Mesodermal cell (in vitro differentiated cells): Measurements from ENCODE around the gene RASA3.
"Not testable (repeated sequence)": the region's sequence is repeated elsewhere in the genome, so short reads cannot be mapped to it uniquely, and the experiment has no call there.

Experiments
- H3K27ac ChIP-seq: 2 replicates; pipeline ENCODE4 v1.7.0; 2013; ENCODE audit warnings: mild to moderate bottlenecking, low read depth, low read length, moderate library complexity; ENCODE audit not compliant: severe bottlenecking
- H3K36me3 ChIP-seq: 2 replicates; pipeline ENCODE4 v1.7.1; 2013; ENCODE audit warnings: mild to moderate bottlenecking, low read length, moderate library complexity; ENCODE audit not compliant: control insufficient read depth, insufficient read depth
- H3K4me1 ChIP-seq: one replicate; pipeline ENCODE4 v1.7.1; 2013; ENCODE audit warnings: mild to moderate bottlenecking, low read length; ENCODE audit not compliant: insufficient read depth, control insufficient read depth, poor library complexity, severe bottlenecking
- H3K4me3 ChIP-seq: 2 replicates; pipeline ENCODE4 v1.7.0; 2013; ENCODE audit warnings: low read length, control low read depth, mild to moderate bottlenecking; ENCODE audit not compliant: insufficient read depth, poor library complexity, severe bottlenecking; ENCODE audit errors: extremely low read depth
- H3K9me3 ChIP-seq: 2 replicates; pipeline ENCODE4 v1.7.1; 2013; ENCODE audit warnings: mild to moderate bottlenecking, low read length, moderate library complexity; ENCODE audit not compliant: control insufficient read depth
- WGBS, 2 experiments: methylation state at CpG; one replicate each; pipeline ENCODE4 v1.1.5; 2013; ENCODE audit warnings: missing lambda C conversion rate in 2 of 2; ENCODE audit not compliant: insufficient coverage in 2 of 2; 5-methylcytosine and 5-hydroxymethylcytosine counted together

RASA3 gene

DNA sequence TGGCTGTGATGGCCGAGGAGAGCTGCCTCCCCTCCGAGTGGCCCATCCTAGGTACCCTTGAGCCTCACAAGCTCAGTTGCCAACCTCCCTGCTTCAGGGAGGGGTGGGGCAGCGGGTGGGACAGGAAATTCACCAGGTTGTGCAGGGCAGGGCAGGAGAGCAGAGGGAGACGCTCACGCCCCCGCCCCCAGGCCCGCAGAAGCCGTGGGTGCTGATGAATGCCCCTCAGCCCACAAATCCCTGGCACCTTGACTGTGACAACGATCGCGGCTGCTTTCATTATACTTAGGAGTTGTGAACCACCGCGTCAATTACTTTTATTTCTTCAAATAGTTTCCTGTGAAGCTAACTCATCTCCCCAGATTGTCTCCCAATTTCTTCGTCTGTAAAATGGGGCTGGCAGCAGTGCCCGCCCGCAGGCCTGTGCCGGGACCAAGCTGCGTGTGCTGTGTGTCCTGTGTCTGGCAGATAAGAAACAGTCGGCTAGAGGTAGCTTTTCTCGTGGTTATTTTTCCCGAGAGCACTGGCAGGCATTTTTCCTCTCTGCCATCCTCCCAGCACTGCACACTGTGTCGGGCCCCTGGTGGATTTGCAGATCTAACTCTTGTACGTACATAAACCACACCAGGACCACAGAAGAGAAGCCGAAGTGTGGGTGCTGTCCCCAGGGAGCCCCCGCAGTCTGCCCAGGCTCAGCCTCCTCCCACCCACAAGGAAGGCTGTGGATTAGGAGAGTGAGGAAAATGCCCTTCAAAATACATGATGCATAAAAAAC lies 7.9 kb upstream of the RASA3 start:
- Histone ChIP-seq H3K36me3 (no peaks in the 10 kb centered on the region), H3K4me1 (peaks cover 2% of the 10 kb centered on the region), H3K27ac (peak overlapping the region; percentile 5), H3K9me3 (no peaks in the 10 kb centered on the region), H3K4me3 (no peak overlapping the region)
- WGBS, 2 experiments: 89 to 91% methylated on average over 20 to 22 of the region's 25 CpGs

DNA sequence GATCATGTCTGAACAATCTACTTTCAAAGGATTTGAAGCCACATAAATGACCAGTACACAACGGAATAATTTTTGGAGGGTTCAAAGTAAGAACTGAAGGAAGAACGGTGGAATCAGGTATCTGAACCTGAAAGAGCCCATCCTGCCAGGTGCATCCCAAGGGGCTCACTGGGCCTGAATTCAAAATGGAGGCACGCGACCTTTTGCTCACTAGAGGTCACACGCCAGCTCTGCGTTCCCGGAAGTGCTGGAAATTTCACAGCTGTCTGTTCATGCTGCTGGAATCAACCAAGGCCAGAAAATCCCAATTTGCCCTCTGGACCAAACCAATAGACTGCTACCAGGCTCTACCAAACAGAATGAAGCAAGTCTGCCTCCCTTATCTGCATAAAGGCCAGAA lies 4.2 kb upstream of the RASA3 start:
- Histone ChIP-seq H3K4me3 (no peak overlapping the region), H3K27ac (no peak overlapping the region), H3K36me3 (no peaks in the 10 kb centered on the region), H3K9me3 (no peaks in the 10 kb centered on the region), H3K4me1 (no peaks in the 10 kb centered on the region)
- 97 to 99% methylated on average over 7 of the region's 7 CpGs for WGBS, 2 experiments

DNA sequence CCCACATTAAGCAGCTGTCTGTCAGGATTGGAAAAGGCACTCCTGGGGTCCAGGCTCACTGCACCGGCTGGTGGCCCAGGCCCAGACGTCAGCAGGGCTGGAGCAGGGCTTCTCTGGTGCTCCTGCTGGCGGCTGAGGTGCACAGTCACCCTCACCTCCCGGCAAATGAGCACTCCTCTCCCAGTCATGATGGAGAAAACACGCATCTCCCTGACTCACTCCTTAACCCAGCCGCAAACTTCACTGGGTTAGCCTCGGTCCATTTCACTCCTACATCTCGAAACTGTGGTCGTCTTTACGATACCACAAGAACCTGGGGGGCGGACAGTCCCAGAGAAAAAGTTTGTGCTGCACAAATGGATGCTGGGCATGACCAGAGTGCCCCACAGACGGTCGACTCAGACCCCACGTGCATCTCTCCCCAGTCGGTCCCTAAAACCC lies 3.3 kb upstream of the RASA3 start:
- no peaks in the 10 kb centered on the region for H3K36me3 ChIP-seq
- H3K27ac ChIP-seq: no peak overlapping the region
- WGBS, 2 experiments: 88 to 91% methylated on average over 11 to 15 of the region's 15 CpGs
- H3K4me1 ChIP-seq: no peaks in the 10 kb centered on the region
- no peaks in the 10 kb centered on the region for H3K9me3 ChIP-seq
- H3K4me3 ChIP-seq: no peak overlapping the region

GRCh38 chr13:114134944-114135610 lies 2.7 kb upstream of the RASA3 start:
- Histone ChIP-seq H3K9me3 (no peaks in the 10 kb centered on the region), H3K27ac (peak overlapping the region; percentile 30), H3K4me3 (no peak overlapping the region), H3K36me3 (no peaks in the 10 kb centered on the region), H3K4me1 (peaks cover 3% of the 10 kb centered on the region)
- WGBS, 2 experiments: 68 to 72% methylated on average over 9 to 12 of the region's 12 CpGs

- Histone ChIP-seq H3K4me1 (peaks cover 10% of the 10 kb centered on the region), H3K36me3 (no peaks in the 10 kb centered on the region), H3K9me3 (no peaks in the 10 kb centered on the region), H3K4me3 (no peak overlapping the region), H3K27ac (peak overlapping the region; percentile 30)
- 64 to 72% methylated on average over 19 to 21 of the region's 21 CpGs for WGBS, 2 experiments
Observed at GRCh38 chr13:114134111-114134943, 1.9 kb upstream of the RASA3 start.

DNA sequence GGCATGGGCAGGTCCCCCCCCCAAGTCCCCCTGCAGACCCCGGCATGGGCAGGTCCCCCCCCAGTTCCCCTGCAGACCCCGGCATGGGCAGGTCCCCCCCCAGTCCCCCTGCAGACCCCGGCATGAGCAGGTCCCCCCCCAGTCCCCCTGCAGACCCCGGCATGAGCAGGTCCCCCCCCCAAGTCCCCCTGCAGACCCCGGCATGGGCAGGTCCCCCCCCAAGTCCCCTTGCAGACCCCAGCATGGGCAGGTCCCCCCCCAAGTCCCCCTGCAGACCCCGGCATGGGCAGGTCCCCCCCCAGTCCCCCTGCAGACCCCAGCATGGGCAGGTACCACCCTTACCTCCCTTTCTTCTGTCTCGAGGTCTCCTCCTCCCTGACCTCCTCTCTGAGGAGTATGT lies 1.1 kb upstream of the RASA3 start:
- H3K36me3 ChIP-seq, H3K27ac ChIP-seq, H3K9me3 ChIP-seq, H3K4me3 ChIP-seq: not testable (repeated sequence)
- H3K4me1 ChIP-seq: peaks cover 18% of the 10 kb centered on the region
- WGBS, 2 experiments: 90% methylated on average over 2 of the region's 7 CpGs; no CpG with 5 or more reads in 1 of the 2 experiments

DNA sequence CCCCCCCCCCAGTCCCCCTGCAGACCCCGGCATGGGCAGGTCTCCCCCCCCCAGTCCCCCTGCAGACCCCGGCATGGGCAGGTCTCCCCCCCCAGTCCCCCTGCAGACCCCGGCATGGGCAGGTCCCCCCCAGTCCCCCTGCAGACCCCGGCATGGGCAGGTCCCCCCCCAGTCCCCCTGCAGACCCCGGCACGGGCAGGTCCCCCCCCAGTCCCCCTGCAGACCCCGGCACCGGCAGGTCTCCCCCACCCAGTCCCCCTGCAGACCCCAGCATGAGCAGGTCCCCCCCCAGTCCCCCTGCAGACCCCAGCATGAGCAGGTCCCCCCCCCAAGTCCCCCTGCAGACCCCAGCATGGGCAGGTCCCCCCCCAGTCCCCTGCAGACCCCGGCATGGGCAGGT lies 703 bp upstream of the RASA3 start:
- H3K36me3 ChIP-seq, H3K9me3 ChIP-seq, H3K4me3 ChIP-seq, H3K27ac ChIP-seq: not testable (repeated sequence)
- WGBS, 2 experiments: no CpG with 5 or more reads among the region's 9 CpGs
- H3K4me1 ChIP-seq: peaks cover 22% of the 10 kb centered on the region

DNA sequence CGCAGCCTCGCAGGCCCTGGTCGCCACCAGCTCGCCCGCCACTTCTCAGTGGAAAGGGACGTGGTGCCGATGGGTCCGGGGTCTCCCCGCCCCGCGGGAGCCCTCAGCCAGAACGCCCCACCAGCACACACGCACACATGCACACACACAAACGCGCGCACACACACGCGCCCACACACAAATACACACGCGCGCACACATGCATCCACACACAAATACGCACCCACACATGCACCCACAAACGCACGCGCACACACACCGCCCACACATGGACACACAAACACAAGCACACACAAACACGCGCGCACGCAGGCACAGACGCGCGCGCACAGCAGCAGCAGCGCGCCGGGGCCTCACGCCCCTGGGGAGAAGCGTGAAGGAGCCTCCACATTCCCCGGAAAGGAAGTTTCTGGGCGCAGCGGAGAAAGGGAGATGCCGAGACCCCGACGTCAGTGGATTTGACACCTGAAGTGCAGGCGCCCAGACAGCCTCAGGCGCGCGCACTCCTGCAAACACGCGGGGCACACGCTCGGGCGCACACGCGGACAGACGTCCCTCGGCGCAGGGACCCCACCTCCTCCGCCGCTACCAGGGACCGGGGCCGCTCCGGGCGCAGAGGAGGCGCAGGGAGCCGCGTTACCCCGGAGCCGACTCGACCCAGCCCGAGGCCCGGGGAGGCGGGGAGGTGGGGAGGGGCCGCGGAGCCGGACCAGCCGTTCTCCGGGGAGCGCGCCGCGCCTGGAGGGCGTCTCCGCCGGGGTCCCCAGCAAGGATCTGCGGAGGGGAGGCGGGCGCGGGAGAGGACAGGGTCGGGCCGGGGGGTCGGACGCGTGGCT lies 622 bp downstream of the RASA3 start:
- Histone ChIP-seq H3K4me1 (peaks cover 36% of the 10 kb centered on the region), H3K9me3 (no peaks in the 10 kb centered on the region), H3K27ac (peak overlapping the region; percentile 96), H3K4me3 (peak overlapping the region; percentile 88), H3K36me3 (peaks cover 10% of the 10 kb centered on the region)
- 1% methylated on average over 62 to 65 of the region's 95 CpGs for WGBS, 2 experiments

DNA sequence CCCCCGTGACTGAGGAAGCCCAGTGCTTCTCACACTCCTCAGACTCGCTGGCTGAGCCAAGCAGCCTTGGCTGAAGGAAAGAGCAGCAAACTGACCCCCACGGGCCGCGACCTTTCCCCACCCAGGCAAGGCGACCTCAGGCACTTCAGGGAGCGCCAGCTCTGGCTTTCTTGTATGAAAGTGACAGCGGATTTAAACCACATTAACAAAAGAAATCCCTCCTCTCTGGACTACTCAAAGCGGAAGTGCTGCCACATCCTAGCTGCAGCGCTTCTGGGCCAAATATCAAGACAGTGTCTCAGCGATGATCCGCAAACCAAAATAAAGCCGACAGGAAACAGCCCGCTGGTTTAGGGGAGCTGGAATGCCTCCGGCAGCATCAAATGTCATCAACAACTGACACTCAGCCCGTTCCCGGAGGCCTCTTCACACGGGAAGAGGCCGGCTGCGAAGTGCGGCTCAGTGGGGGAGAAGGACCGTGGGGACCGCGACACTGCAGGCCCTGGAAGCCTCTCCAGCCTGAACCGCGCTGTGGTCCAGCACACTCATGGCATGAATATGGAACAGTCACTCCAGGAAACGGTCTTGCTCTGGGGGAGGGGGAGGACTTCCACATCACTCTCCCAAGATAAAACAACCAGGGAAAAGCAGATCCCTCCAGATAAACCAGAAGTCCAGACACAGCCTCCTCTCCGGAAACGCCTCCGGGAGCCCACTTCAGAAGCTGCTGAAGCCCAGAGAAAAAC lies 1.4 kb downstream of the RASA3 start:
- peak overlapping the region; percentile 96 for H3K27ac ChIP-seq
- H3K9me3 ChIP-seq: no peaks in the 10 kb centered on the region
- peaks cover 10% of the 10 kb centered on the region for H3K36me3 ChIP-seq
- H3K4me1 ChIP-seq: peaks cover 37% of the 10 kb centered on the region
- 2 to 6% methylated on average over 22 to 25 of the region's 30 CpGs for WGBS, 2 experiments
- peak overlapping the region; percentile 88 for H3K4me3 ChIP-seq
